NCI-H82 (cell line): ENCODE data around the gene SLC9C1.
A peak's percentile ranks its signal among the peaks of the same experiment; 100 is the strongest.

Experiments
- DNase-seq: peaks from one replicate; lab custom pipeline; 2025; lab: John Stamatoyannopoulos, UW

Gene SLC9C1

GRCh38 chr3:112131111-112131510 is 162.9 kb downstream of the SLC9C1 start:
- DNase-seq: no peak

GRCh38 chr3:112130638-112130993 is 163.4 kb downstream of the SLC9C1 start:
- no peak for DNase-seq

- DNase-seq: no peak
These were observed 163.9 kb downstream of the SLC9C1 start for GRCh38 chr3:112129925-112130637.

- no peak for DNase-seq
These were observed 164.9 kb downstream of the SLC9C1 start for GRCh38 chr3:112128843-112129727.

GRCh38 chr3:112127522-112128494 is 166.2 kb downstream of the SLC9C1 start:
- DNase-seq: no peak

- DNase-seq: no peak
These were observed 167.5 kb downstream of the SLC9C1 start for GRCh38 chr3:112126511-112126911.

- no peak for DNase-seq
These were observed 169.0 kb downstream of the SLC9C1 start for GRCh38 chr3:112124907-112125607.

- no peak for DNase-seq
These were observed 170.5 kb downstream of the SLC9C1 start for GRCh38 chr3:112123548-112123947.

GRCh38 chr3:112122870-112123269 is 171.1 kb downstream of the SLC9C1 start:
- DNase-seq: no peak

- no peak for DNase-seq
These were observed 172.2 kb downstream of the SLC9C1 start for GRCh38 chr3:112121577-112122547.

- DNase-seq: peak; percentile 18
These were observed 173.8 kb downstream of the SLC9C1 start for GRCh38 chr3:112119962-112120836.

- peak; percentile 32 for DNase-seq
These were observed 176.0 kb downstream of the SLC9C1 start for GRCh38 chr3:112117841-112118571.

- DNase-seq: no peak
These were observed 176.6 kb downstream of the SLC9C1 start for GRCh38 chr3:112117415-112117814.

- DNase-seq: peak; percentile 83
These were observed 177.2 kb downstream of the SLC9C1 start for GRCh38 chr3:112116748-112117186.

- DNase-seq: no peak
These were observed 178.1 kb downstream of the SLC9C1 start for GRCh38 chr3:112115806-112116383.

GRCh38 chr3:112115161-112115739 is 178.8 kb downstream of the SLC9C1 start:
- DNase-seq: no peak

- no peak for DNase-seq
These were observed 179.3 kb downstream of the SLC9C1 start for GRCh38 chr3:112114576-112115160.
